Erythroblast (primary cell): ENCODE measurements around the gene ZC3HAV1L.

Experiments used
- GATA1 ChIP-seq: IDR thresholded peaks from 2 replicates; pipeline ENCODE4 v1.6.1; 2011; ENCODE audit warnings: low read depth, mild to moderate bottlenecking, control low read depth, low read length, moderate library complexity
- POLR2A ChIP-seq: IDR thresholded peaks from 2 replicates; pipeline ENCODE4 v1.6.1; 2011; ENCODE audit warnings: mild to moderate bottlenecking, low read length

DNA sequence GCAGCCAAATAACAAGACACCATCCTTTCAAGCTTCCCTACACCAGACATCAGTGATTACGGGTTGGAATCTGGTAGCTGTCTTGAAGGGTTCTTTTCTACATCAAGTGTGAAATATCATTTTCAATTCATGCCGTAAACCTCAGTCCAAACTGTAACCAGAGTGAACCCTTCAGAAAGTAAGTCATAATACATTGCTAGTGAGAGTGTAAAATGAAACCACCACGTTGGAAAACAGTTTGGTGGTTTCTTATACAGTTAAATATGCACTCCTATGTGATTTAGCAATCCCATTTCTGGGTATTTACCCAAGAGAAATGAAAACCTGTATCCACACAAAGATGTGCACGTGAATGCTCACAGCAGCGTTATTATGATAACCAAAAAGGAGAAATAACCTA lies 25.6 kb upstream of the ZC3HAV1L start:
- no peak for TF ChIP-seq POLR2A
- no peak for TF ChIP-seq GATA1
